GM06990 (cell line): ENCODE measurements around the gene ZBTB44.
"Not testable (repeated sequence)": the region's sequence is repeated elsewhere in the genome, so short reads cannot be mapped to it uniquely, and the experiment has no call there.

Source experiments
- DNase-seq: peaks from one replicate; pipeline ENCODE4 v3.0.0-alpha.2; 2011; ENCODE audit not compliant: insufficient read length; ENCODE audit errors: extremely low read depth
- H3K27me3 ChIP-seq: replicated peaks from 2 replicates; pipeline ENCODE4 v1.6.0; 2011; ENCODE audit warnings: low read length; ENCODE audit not compliant: control insufficient read depth, insufficient read depth
- H3K36me3 ChIP-seq: 2 replicates; pipeline ENCODE4 v1.5.1; 2011; ENCODE audit warnings: low read length; ENCODE audit not compliant: control insufficient read depth, insufficient read depth
- H3K4me3 ChIP-seq: replicated peaks from 2 replicates; pipeline ENCODE4 v1.5.1; 2011; ENCODE audit warnings: low read depth, mild to moderate bottlenecking, control low read depth, low read length
- TF ChIP-seq, protein P1 (sequence below): IDR thresholded peaks from 2 replicates; pipeline ENCODE4 v1.5.1; 2011; ENCODE audit warnings: low read length, control low read depth, mild to moderate bottlenecking, inconsistent platforms; ENCODE audit not compliant: insufficient read depth, poor library complexity, severe bottlenecking

Gene ZBTB44

DNA sequence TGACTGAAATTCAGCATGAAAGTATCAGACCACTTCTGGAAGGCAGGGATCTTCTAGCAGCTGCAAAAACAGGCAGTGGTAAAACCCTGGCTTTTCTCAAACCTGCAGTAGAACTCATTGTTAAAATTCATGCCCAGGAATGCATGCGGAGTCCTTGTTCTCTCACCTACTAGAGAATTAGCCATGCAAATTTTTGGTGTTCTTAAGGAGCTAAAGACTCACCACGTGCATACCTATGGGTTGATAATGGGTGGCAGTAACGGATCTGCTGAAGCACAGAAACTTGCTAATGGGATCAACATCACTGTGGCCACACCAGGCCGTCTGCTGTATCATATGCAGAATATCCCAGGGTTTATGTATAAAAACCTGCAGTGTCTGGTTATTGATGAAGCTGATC lies 19.1 kb downstream of the ZBTB44 start:
- no peaks in the 10 kb centered on the region for H3K27me3 ChIP-seq
- TF ChIP-seq, protein P1, sequence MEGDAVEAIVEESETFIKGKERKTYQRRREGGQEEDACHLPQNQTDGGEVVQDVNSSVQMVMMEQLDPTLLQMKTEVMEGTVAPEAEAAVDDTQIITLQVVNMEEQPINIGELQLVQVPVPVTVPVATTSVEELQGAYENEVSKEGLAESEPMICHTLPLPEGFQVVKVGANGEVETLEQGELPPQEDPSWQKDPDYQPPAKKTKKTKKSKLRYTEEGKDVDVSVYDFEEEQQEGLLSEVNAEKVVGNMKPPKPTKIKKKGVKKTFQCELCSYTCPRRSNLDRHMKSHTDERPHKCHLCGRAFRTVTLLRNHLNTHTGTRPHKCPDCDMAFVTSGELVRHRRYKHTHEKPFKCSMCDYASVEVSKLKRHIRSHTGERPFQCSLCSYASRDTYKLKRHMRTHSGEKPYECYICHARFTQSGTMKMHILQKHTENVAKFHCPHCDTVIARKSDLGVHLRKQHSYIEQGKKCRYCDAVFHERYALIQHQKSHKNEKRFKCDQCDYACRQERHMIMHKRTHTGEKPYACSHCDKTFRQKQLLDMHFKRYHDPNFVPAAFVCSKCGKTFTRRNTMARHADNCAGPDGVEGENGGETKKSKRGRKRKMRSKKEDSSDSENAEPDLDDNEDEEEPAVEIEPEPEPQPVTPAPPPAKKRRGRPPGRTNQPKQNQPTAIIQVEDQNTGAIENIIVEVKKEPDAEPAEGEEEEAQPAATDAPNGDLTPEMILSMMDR: no peak
- no peak for DNase-seq
- no peak overlapping the region for H3K4me3 ChIP-seq
- no peaks in the 10 kb centered on the region for H3K36me3 ChIP-seq

DNA sequence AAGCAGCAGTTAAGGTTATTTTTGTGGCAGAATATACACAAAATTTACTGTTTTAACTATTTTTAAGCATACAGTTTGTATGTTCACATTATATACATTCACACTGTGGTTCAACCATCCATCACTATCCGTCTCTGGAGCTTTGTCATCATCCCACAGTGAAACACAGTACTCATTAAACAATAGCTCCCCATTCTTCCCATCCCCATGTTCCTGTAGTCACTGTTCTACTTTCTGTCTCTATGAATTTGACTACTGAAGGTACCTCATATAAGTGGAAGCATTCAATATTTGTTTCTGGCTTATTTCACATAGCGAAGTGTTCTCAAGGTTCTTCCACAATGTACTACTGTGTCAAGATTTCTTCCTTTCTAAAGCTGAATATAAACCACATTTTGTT lies 32.6 kb downstream of the ZBTB44 start:
- Histone ChIP-seq H3K27me3 (no peaks in the 10 kb centered on the region), H3K4me3 (no peak overlapping the region), H3K36me3 (no peaks in the 10 kb centered on the region)
- TF ChIP-seq, protein P1: no peak
- DNase-seq: no peak

DNA sequence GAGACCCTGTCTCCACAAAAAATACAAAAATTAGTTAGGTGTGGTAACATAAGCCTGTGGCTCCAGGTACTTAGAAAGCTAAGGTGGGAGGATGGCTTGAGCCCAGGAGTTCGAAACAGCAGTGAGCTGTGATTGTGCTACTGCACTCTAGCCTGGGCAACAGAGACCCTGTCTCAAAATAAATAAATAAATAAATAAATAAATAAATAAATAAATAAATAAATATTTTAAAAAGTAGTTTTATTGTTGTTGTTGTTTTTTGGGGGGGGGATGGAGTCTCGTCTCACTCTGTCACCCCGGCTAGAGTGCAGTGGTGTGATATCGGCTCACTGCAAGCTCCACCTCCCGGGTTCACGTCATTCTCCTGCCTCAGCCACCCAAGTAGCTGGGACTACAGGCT lies 33.4 kb downstream of the ZBTB44 start:
- not testable (repeated sequence) for H3K27me3 ChIP-seq, H3K4me3 ChIP-seq, H3K36me3 ChIP-seq, DNase-seq

DNA sequence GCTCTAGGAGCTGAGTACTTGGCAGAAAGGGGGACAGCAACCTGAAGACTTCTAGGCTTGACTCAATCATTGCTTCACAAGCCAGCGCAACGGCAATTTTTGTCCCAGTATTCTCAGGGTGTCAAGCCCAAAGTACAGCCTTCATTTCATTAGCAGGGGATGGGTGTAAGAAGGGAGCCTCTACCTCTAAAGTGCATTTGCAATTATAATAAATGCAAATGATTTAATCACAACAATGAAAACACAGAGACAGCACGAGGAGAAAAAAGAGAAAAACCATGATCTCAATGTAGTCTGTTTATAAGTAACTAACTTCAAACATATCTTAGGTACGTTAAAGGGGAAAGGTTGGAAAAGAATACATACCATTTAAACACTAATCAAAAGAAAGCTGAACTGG lies 34.7 kb downstream of the ZBTB44 start:
- TF ChIP-seq, protein P1: no peak
- Histone ChIP-seq H3K27me3 (no peaks in the 10 kb centered on the region), H3K36me3 (no peaks in the 10 kb centered on the region), H3K4me3 (no peak overlapping the region)
- no peak for DNase-seq

GRCh38 chr11:130278745-130279144 lies 36.0 kb downstream of the ZBTB44 start:
- TF ChIP-seq, protein P1: no peak
- no peak for DNase-seq
- Histone ChIP-seq H3K27me3 (no peaks in the 10 kb centered on the region), H3K4me3 (no peak overlapping the region), H3K36me3 (no peaks in the 10 kb centered on the region)

- DNase-seq: peak; percentile 6
- H3K27me3 ChIP-seq: no peaks in the 10 kb centered on the region
- TF ChIP-seq, protein P1: no peak
- no peak overlapping the region for H3K4me3 ChIP-seq
- H3K36me3 ChIP-seq: no peaks in the 10 kb centered on the region
Measured at GRCh38 chr11:130278151-130278550, 36.6 kb downstream of the ZBTB44 start.
